Natural killer cell (primary cell): ENCODE results near the gene CREB5. TPM values are rescaled to one million over a fixed set of nuclear protein-coding genes. Genes with fewer than 3 reads are reported as not detected.

Source experiments
- ATAC-seq, 3 donors: fragments of 150-1000 bp in 2 of 3; fragments of 200-7000 bp in 1 of 3; cut with Tn5 transposase; 1 replicate in 1 of 3; 2 replicates in 2 of 3; pipeline ENCODE4 v1.10.0; 2021; ENCODE audit warnings: mild to moderate bottlenecking in 2 of 3, moderate library complexity in 2 of 3
- DNase-seq, 2 donors: peaks; one replicate each; pipeline versions ENCODE4 v3.0.0 to v3.0.0-alpha.2; 2013 to 2021; ENCODE audit warnings: mixed read lengths in 1 of 2
- H3K27ac ChIP-seq: one replicate; pipeline ENCODE4 v1.5.1; 2013; ENCODE audit warnings: mild to moderate bottlenecking, low read length
- H3K27me3 ChIP-seq: one replicate; pipeline ENCODE4 v1.6.1; 2013; ENCODE audit warnings: low read length; ENCODE audit not compliant: control insufficient read depth, insufficient read depth
- H3K36me3 ChIP-seq: one replicate; pipeline ENCODE4 v1.6.1; 2013; ENCODE audit warnings: low read length; ENCODE audit not compliant: control insufficient read depth, insufficient read depth
- H3K4me1 ChIP-seq: one replicate; pipeline ENCODE4 v1.6.1; 2013; ENCODE audit warnings: low read length; ENCODE audit not compliant: control insufficient read depth, insufficient read depth
- H3K4me3 ChIP-seq: one replicate; pipeline ENCODE4 v1.5.1; 2013; ENCODE audit warnings: low read length
- H3K9me3 ChIP-seq: one replicate; pipeline ENCODE4 v1.6.1; 2013; ENCODE audit warnings: low read length; ENCODE audit not compliant: control insufficient read depth, insufficient read depth
- H3K27ac Mint-ChIP-seq, 2 donors: one replicate each; pipeline ENCODE4 v1.8.0; 2022; ENCODE audit warnings: mild to moderate bottlenecking in 2 of 2, mixed read lengths in 2 of 2, moderate library complexity in 1 of 2
- H3K27me3 Mint-ChIP-seq, 2 donors: one replicate each; pipeline ENCODE4 v1.8.0; 2022; ENCODE audit warnings: low read depth in 2 of 2, mixed read lengths in 2 of 2
- H3K36me3 Mint-ChIP-seq: one replicate; pipeline ENCODE4 v1.8.0; 2022; ENCODE audit warnings: mixed read lengths
- H3K4me1 Mint-ChIP-seq, 2 donors: one replicate each; pipeline ENCODE4 v1.8.0; 2022; ENCODE audit warnings: mixed read lengths in 2 of 2
- H3K4me3 Mint-ChIP-seq: one replicate; pipeline ENCODE4 v1.8.0; 2022; ENCODE audit warnings: mild to moderate bottlenecking, moderate library complexity, mixed read lengths
- H3K9me3 Mint-ChIP-seq, 2 donors: one replicate each; pipeline ENCODE4 v1.8.0; 2022; ENCODE audit warnings: mixed read lengths in 2 of 2
- WGBS: methylation state at CpG from one replicate; pipeline ENCODE4 v1.1.7; 2013; ENCODE audit warnings: missing lambda C conversion rate; ENCODE audit not compliant: insufficient coverage; 5-methylcytosine and 5-hydroxymethylcytosine counted together
- intact Hi-C: fragments of 100-400 bp; cut with micrococcal nuclease; formaldehyde crosslinking; loops from one replicate; pipeline ENCODE4 v1.14.2; 2022
- total RNA-seq, 4 donors: library from RNA; stranded (reverse); fragments of 120-200 nt in 1 of 4; gene quantifications; one replicate each; pipeline versions ENCODE4 v1.2.3 to v1.2.4, GENCODE V29; 2013 to 2022
- TF ChIP-seq, protein P1 (sequence below): fragments of 200-600 bp; IDR thresholded peaks from one replicate; pipeline ENCODE4 v1.8.0; 2022; ENCODE audit warnings: antibody characterized with exemption

CREB5 gene
- total RNA-seq, 3 donors from 2014 or later (not counting 1 experiment from before 2014, with no cell fraction given): 0.52 to 7.0 (median 0.89) TPM

DNA sequence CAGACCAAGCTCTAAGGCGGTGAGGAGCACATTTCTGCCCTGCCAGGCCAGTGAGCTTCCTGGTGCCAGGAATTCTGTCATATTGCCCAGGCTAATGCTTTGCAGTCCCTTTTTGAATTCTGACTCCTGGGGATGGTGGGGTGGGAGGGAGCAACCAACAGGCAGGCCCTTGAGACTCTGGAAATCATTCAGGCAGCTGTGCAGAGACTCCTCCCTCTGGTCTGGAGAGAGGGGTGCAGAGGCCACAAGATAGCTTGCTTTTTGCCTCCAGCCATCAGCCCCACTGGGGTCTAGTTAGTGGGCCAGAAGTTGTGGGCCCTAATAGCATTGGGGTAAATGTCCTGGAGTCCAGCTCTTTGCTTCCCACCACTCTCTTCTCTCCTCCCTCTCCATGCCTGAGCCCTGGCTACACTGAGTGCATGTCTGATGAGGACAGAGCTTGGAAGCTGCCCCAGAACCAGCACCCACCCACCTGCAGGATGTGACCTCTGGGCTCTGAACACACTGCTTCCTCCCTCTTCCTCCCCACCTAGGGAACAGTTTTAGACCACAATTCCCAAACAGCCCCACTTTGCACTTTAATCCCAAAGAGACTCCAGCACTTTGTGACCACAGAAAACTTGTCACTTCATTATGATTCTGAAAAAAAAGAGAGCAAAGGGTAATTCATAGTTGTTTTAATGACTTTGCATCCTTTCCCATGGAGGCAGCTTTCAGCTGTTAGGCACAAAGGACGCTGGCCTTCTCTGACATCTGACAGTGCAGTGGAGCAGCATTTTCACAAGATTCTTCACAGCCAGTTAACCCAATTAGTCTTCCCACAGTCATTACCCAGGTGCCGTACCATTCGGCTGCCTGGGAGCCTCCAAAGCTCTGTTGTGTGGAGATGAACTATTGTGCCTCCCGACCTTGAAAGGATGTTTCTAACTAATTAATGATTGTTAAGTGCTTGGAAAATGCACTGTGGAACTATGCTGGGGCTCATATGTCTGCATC is 283.3 kb downstream of the CREB5 start:
- TF ChIP-seq, protein P1, sequence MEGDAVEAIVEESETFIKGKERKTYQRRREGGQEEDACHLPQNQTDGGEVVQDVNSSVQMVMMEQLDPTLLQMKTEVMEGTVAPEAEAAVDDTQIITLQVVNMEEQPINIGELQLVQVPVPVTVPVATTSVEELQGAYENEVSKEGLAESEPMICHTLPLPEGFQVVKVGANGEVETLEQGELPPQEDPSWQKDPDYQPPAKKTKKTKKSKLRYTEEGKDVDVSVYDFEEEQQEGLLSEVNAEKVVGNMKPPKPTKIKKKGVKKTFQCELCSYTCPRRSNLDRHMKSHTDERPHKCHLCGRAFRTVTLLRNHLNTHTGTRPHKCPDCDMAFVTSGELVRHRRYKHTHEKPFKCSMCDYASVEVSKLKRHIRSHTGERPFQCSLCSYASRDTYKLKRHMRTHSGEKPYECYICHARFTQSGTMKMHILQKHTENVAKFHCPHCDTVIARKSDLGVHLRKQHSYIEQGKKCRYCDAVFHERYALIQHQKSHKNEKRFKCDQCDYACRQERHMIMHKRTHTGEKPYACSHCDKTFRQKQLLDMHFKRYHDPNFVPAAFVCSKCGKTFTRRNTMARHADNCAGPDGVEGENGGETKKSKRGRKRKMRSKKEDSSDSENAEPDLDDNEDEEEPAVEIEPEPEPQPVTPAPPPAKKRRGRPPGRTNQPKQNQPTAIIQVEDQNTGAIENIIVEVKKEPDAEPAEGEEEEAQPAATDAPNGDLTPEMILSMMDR: no peak
- no peak overlapping the region for H3K27ac Mint-ChIP-seq
- H3K4me3 Mint-ChIP-seq: no peak overlapping the region
- no peaks in the 10 kb centered on the region for H3K36me3 ChIP-seq
- peaks cover 0 to 3% of the 10 kb centered on the region in 2 donors for H3K27me3 Mint-ChIP-seq
- intact Hi-C loops: no loop called here
- H3K4me1 ChIP-seq: no peaks in the 10 kb centered on the region
- no peak overlapping the region for H3K4me3 ChIP-seq
- H3K36me3 Mint-ChIP-seq: no peaks in the 10 kb centered on the region
- ATAC-seq (no peak), DNase-seq (no peak)
- H3K9me3 Mint-ChIP-seq: no peaks in the 10 kb centered on the region
- H3K27ac ChIP-seq: no peak overlapping the region
- 87% methylated on average over 5 of the region's 5 CpGs for WGBS
- no peaks in the 10 kb centered on the region for H3K27me3 ChIP-seq
- no peaks in the 10 kb centered on the region for H3K4me1 Mint-ChIP-seq
- no peaks in the 10 kb centered on the region for H3K9me3 ChIP-seq

DNA sequence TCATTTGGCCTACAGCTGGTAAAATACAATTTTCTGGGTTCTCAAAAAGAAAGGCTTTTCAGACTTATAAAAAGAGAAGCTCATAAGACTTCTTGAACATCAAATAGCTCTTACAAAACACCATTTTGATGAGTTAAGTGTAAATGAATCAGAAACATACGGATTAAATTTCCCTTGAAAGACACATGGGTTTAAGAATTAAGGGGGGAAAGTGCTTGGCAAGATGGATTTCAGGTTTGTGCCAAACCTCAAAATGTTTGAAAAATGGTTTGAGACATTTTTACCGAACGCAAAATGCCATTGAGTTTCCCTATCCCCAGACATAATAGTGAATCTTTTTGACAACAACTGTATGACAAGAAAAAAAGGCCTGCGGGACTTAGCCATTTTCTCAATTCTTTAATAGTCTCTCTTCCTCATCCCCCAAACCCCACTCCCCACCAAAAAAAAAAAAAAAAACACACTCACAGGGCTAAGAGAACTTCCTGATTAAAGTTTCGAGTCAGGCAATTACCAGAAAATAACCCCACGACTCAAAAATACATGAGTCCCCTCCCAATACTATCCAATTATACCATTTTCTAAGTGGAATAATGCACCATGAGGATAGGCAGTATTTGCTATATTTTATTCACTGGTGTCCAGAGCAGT is 285.7 kb downstream of the CREB5 start:
- intact Hi-C loops: no loop called here
- no peaks in the 10 kb centered on the region for H3K36me3 ChIP-seq
- Mint-ChIP-seq H3K4me1 (no peaks in the 10 kb centered on the region), H3K27ac (no peak overlapping the region), H3K4me3 (no peak overlapping the region), H3K27me3 (peaks cover 2 to 5% of the 10 kb centered on the region in 2 donors), H3K9me3 (no peaks in the 10 kb centered on the region), H3K36me3 (no peaks in the 10 kb centered on the region)
- TF ChIP-seq, protein P1: no peak
- H3K27me3 ChIP-seq: no peaks in the 10 kb centered on the region
- no peaks in the 10 kb centered on the region for H3K4me1 ChIP-seq
- H3K4me3 ChIP-seq: no peak overlapping the region
- ATAC-seq (no peak), DNase-seq (no peak)
- no peak overlapping the region for H3K27ac ChIP-seq
- no peaks in the 10 kb centered on the region for H3K9me3 ChIP-seq
- WGBS: 59% methylated on average over 6 of the region's 6 CpGs

DNA sequence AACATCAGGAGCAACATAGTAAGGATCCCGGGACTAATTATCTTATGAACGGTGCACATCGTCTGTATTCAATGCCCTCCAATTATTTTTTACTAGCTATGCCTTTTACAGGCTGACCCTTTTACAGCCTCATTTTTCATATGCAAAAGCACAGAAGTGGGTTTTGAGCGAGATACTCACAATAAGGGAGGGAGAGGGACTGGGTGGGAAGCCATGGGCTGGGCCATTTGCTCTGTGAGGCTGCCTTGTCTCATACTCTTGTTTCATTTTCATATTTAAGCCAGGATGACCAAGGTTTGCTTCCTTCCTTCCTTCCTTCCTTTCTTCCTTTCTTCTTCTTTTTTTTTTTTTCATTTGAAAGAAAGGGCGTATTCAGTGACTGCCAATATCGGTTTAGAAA is 286.5 kb downstream of the CREB5 start:
- Histone ChIP-seq H3K27me3 (no peaks in the 10 kb centered on the region), H3K36me3 (no peaks in the 10 kb centered on the region), H3K4me3 (no peak overlapping the region), H3K27ac (no peak overlapping the region), H3K9me3 (no peaks in the 10 kb centered on the region), H3K4me1 (no peaks in the 10 kb centered on the region)
- Mint-ChIP-seq H3K36me3 (no peaks in the 10 kb centered on the region), H3K9me3 (no peaks in the 10 kb centered on the region), H3K27me3 (peaks cover 2 to 7% of the 10 kb centered on the region in 2 donors), H3K4me3 (no peak overlapping the region), H3K27ac (no peak overlapping the region), H3K4me1 (no peaks in the 10 kb centered on the region)
- intact Hi-C loops: no loop called here
- DNase-seq (no peak), ATAC-seq (no peak)
- TF ChIP-seq, protein P1: no peak
- 85% methylated on average over 6 of the region's 6 CpGs for WGBS
